Umbilical cord (tissue), 2 donors: ENCODE results near the gene HJV. TPM values are rescaled to one million over a fixed set of nuclear protein-coding genes. Genes with fewer than 3 reads are reported as not detected.

Experiments used
- DNase-seq: peaks from one replicate; pipeline ENCODE4 v3.0.0-alpha.2; 2015; ENCODE audit warnings: low spot score
- total RNA-seq: library from RNA; depleted of rRNA; stranded (reverse); fragments of >200 nt; gene quantifications from one replicate; pipeline ENCODE4 v1.2.3, GENCODE V29; 2014; ENCODE audit warnings: low replicate concordance; ENCODE audit not compliant: insufficient read depth

HJV gene
- total RNA-seq, 1 donor from 2014 or later = not detected

GRCh38 chr1:146022403-146023127 lies 1.0 kb upstream of the HJV start:
- no peak for DNase-seq

GRCh38 chr1:146021050-146021445 lies 487 bp downstream of the HJV start:
- DNase-seq = no peak

GRCh38 chr1:146020058-146021049 lies 1.2 kb downstream of the HJV start:
- no peak for DNase-seq

GRCh38 chr1:146019231-146020057 lies 2.1 kb downstream of the HJV start:
- no peak for DNase-seq

DNA sequence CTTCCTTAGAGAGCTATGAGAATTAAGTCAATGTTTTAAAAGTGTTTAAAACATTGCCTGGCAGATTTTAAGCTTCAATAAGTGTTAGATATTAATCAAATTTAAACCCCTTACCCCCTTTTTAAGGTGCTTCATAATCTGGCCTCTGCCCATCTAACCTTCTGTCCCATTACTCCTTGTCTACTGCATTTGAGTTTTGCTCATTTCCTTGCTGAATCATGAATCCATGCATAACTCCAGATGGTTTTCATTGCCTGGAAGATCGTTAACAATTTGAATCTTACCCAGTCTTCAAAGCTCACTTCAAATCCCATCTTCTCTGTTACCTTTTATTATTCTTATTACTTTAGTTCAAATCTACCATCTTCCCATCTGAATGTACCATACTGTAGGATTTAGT lies 4.6 kb downstream of the HJV start:
- no peak for DNase-seq

DNA sequence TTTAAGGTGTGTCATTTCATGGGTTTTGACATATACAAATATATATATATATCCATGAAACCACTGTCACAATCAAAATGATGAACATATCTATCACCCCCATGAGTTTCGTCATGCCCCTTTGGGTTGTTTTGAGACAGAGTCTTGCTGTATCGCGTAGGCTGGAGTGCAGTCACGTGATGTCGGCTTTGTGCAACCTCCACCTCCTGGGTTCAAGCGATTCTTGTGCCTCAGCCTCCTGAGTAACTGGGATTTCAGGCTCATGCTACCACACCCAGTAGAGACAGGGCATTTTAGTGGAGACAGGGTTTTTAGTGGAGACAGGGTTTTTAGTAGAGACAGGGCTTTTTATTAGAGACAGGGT lies 8.0 kb downstream of the HJV start:
- no peak for DNase-seq

DNA sequence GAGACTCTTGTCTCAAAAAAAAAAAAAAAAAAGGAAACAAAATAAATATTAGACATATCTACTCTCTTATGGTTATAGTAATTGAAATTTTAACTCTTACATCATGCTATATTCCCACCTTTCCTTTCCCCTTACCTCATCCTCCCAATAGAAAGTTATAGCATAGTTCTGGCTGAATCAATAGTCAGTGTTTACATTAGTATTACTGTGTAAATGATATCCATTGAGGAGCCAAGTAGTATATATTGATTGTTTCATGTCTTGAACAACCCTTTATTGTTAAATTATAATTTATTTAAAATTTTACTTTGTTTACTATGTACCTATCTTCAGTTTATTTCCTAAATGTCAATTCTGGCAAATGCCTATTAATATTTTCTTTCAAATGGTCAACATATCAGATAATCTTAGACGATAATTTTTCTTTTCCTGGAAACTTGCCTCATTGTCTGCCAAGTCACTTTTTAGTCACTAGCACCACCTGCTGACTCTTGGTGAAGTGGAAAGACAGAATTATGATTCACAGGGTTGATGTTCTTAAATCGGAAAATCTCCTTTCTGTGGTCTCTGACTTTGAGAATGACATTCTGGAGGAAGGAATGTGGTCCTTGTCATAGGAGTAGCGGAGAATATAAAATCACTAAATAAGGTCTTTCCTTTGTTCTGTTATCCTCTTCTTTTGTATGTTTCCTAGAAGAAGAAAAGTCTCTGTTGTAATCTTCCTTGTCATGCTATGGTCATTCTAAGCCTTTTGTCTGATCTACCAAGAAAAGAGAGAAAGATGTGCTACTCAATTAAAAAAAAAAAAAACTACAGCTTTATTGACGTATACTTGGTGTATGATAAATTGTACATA lies 8.6 kb downstream of the HJV start:
- DNase-seq = peak; percentile 77

- DNase-seq = peak; percentile 47
Measured at GRCh38 chr1:146010126-146010738, 11.3 kb downstream of the HJV start.

- no peak for DNase-seq
Measured at GRCh38 chr1:146007489-146008133, 13.9 kb downstream of the HJV start.

GRCh38 chr1:146001709-146002108 lies 19.8 kb downstream of the HJV start:
- DNase-seq = no peak

DNA sequence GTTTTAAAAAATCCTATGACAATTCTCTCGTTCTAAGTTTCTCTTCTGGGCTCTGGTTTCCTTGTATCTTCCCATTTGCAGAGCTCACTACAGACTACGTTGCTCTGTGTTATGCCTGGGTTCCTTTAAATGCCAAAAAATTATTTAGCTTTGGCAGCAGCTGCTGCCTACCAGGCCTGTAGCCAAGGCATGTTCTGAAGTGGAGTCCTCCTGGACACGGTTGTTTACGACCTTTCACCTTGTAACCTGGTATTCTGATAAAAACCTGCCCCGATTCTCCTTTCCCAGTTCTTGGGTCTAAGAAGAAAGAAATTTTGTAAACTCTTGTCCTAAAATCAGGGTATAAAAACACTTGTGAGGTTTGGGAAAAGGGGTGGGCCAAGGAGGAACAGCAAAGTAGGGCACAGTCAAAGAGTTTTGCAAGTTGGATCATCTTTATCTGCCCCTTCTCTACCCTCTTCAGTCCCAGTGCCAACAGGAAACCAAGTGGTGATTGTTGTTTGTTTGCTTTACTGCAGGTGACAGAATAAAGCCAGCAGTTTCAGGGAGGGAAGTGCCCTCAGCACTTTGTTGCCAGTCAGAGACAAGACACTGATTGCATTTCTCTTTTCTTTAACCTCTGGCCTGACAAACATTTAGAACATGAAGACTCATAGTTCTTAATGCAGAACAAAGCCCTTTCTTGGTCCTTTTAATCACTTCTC lies 22.1 kb downstream of the HJV start:
- DNase-seq = peak; percentile 60

- DNase-seq = no peak
Measured at GRCh38 chr1:145997718-145998023, 23.9 kb downstream of the HJV start.

- no peak for DNase-seq
Measured at GRCh38 chr1:145997016-145997717, 24.4 kb downstream of the HJV start.

DNA sequence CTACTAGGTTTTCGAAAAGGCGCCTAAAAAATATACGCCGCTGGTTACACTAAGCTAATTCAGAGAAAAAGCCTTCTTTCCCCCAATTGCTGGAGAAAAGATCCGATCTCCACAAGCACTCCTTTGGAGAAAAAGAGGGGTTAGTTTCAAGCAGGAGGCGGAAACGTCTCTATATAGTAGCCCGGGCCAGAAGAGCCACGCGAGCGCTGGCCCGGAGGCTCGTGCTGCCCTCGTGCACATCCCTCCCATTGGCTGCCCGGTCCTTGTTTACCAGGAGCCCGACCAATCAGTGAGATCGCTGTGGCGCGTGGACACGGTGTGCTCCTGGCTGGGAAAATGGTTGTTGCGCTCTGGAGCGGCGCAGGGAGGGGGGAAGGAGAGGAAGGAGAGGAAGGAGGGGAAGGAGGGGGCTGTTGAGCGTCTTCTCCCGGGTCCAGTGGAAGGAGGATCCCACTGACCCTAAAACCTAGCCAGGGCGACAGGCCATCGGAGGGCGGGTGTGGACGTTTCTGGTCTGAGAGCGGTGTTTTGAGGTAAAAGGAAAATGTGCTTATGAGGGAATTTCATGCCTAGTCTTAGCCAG lies 25.0 kb downstream of the HJV start, which contains the start of gene TXNIP:
Gene TXNIP (minus strand): TSS at position 147 of the 583 bp plus-strand sequence. CDS start 313 bp downstream, outside the sequence.
- DNase-seq = peak; percentile 99

DNA sequence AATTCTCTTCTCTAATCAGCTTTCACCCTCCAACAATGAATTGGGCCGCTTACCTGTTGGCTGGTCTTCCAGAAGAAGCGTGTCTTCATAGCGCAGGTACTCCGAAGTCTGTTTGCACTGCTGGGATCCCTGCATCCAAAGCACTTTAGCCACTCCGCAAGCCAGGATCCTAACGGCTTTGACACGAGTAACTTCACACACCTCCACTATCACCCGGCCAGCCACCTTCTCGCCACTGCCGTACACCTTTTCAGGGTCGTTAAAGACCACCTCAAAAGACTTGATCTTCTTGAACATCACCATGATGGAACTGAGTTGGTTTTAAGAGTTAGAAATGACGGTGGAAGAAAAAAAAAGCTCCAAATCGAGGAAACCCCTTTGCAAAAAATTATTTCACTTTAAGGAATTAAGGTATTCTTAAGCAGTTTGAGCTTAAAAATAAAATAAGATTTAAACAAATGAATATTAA lies 25.5 kb downstream of the HJV start:
- DNase-seq = no peak

- no peak for DNase-seq
Measured at GRCh38 chr1:145995148-145995881, 26.2 kb downstream of the HJV start.

DNA sequence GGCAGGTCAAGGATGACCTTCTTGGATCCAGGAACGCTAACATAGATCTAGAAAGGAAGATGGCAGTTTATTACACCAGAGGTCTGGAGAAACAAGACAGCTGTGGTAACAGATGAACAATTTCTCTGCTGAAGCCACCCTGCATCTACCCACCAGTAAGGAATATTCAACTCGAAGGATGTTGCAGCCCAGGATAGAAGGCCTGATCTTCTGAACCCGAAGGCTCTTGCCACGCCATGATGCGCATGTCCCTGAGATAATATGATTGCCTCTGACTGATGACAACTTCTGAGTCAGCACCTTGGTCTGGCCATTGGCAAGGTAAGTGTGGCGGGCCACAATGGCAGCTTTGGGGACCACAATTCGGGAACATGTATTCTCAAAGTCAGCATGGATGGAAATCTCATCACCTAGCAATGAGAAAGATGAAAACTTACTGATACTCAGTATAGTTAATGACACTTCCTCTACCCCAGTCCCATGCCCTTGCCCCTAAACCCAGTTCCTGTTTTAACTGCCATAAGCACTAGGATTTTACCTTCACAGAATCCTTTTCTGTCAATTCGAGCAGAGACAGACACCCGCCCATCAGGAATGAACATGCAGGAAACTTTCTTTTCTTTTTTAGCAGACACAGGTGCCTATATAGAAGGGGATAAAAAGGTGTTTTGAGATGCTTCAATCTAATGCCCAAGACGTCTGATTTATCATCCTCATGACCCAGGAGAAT lies 27.0 kb downstream of the HJV start:
- no peak for DNase-seq
